ENCODE measurements around the gene MASP2. TPM values are rescaled to one million over a fixed set of nuclear protein-coding genes. Genes with fewer than 3 reads are reported as not detected.
"Not testable (repeated sequence)": the region's sequence is repeated elsewhere in the genome, so short reads cannot be mapped to it uniquely, and the experiment has no call there.

Gene MASP2
- total RNA-seq, 1 donor = not detected

GRCh38 chr1:11024154-11024873 is 22.7 kb downstream of the MASP2 start:
- no peak overlapping the region for H3K4me2 ChIP-seq (ENCODE audit: insufficient read depth, low read length)
- H3K27me3 ChIP-seq (ENCODE audit: insufficient read depth, low read length) = no peaks in the 10 kb centered on the region
- H3K4me3 ChIP-seq (ENCODE audit: insufficient read depth, low read length) = no peak overlapping the region
- H3K36me3 ChIP-seq (ENCODE audit: insufficient read depth, low read length) = peaks cover 74% of the 10 kb centered on the region
- peaks cover under 1% of the 10 kb centered on the region for H3K79me2 ChIP-seq (ENCODE audit: insufficient read depth, low read length)
- no peaks in the 10 kb centered on the region for H3K9me3 ChIP-seq (ENCODE audit: low read depth, low read length)
- no peak for DNase-seq (ENCODE audit: insufficient read length, low spot score, missing footprints)
- H2AFZ ChIP-seq (ENCODE audit: low read length) = no peak overlapping the region
- no peak overlapping the region for H3K27ac ChIP-seq (ENCODE audit: low read depth, low read length)
- H3K4me1 ChIP-seq (ENCODE audit: insufficient read depth, low read length) = no peaks in the 10 kb centered on the region
- TF ChIP-seq, protein P1, sequence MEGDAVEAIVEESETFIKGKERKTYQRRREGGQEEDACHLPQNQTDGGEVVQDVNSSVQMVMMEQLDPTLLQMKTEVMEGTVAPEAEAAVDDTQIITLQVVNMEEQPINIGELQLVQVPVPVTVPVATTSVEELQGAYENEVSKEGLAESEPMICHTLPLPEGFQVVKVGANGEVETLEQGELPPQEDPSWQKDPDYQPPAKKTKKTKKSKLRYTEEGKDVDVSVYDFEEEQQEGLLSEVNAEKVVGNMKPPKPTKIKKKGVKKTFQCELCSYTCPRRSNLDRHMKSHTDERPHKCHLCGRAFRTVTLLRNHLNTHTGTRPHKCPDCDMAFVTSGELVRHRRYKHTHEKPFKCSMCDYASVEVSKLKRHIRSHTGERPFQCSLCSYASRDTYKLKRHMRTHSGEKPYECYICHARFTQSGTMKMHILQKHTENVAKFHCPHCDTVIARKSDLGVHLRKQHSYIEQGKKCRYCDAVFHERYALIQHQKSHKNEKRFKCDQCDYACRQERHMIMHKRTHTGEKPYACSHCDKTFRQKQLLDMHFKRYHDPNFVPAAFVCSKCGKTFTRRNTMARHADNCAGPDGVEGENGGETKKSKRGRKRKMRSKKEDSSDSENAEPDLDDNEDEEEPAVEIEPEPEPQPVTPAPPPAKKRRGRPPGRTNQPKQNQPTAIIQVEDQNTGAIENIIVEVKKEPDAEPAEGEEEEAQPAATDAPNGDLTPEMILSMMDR (IDR thresholded peaks at IDR 0.05; ENCODE audit: extremely low read depth, low read depth, low read length) = no peak
- peaks cover 22% of the 10 kb centered on the region for H4K20me1 ChIP-seq (ENCODE audit: insufficient read depth, low read length)

DNA sequence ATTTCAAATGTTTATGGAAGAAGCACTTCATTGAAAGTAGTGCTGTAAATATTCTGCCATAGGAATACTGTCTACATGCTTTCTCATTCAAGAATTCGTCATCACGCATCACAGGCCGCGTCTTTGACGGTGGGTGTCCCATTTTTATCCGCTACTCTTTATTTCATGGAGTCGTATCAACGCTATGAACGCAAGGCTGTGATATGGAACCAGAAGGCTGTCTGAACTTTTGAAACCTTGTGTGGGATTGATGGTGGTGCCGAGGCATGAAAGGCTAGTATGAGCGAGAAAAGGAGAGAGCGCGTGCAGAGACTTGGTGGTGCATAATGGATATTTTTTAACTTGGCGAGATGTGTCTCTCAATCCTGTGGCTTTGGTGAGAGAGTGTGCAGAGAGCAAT is 23.8 kb downstream of the MASP2 start:
- Histone ChIP-seq H3K4me2 (ENCODE audit: insufficient read depth, low read length) (no peak overlapping the region), H3K27me3 (ENCODE audit: insufficient read depth, low read length) (no peaks in the 10 kb centered on the region), H2AFZ (ENCODE audit: low read length) (no peak overlapping the region), H3K4me1 (ENCODE audit: insufficient read depth, low read length) (no peaks in the 10 kb centered on the region), H3K36me3 (ENCODE audit: insufficient read depth, low read length) (peaks cover 85% of the 10 kb centered on the region), H3K27ac (ENCODE audit: low read depth, low read length) (no peak overlapping the region), H3K4me3 (ENCODE audit: insufficient read depth, low read length) (no peak overlapping the region), H3K79me2 (ENCODE audit: insufficient read depth, low read length) (peaks cover 11% of the 10 kb centered on the region), H4K20me1 (ENCODE audit: insufficient read depth, low read length) (peaks cover 33% of the 10 kb centered on the region), H3K9me3 (ENCODE audit: low read depth, low read length) (no peaks in the 10 kb centered on the region)
- no peak for DNase-seq (ENCODE audit: insufficient read length, low spot score, missing footprints)
- TF ChIP-seq, protein P1 (IDR thresholded peaks at IDR 0.05; ENCODE audit: extremely low read depth, low read depth, low read length) = no peak

GRCh38 chr1:11019971-11020370 is 27.1 kb downstream of the MASP2 start:
- H3K4me3 ChIP-seq (ENCODE audit: insufficient read depth, low read length) = no peak overlapping the region
- no peaks in the 10 kb centered on the region for H3K27me3 ChIP-seq (ENCODE audit: insufficient read depth, low read length)
- peaks cover 34% of the 10 kb centered on the region for H4K20me1 ChIP-seq (ENCODE audit: insufficient read depth, low read length)
- no peak overlapping the region for H2AFZ ChIP-seq (ENCODE audit: low read length)
- H3K4me2 ChIP-seq (ENCODE audit: insufficient read depth, low read length) = no peak overlapping the region
- H3K4me1 ChIP-seq (ENCODE audit: insufficient read depth, low read length) = no peaks in the 10 kb centered on the region
- H3K9me3 ChIP-seq (ENCODE audit: low read depth, low read length) = no peaks in the 10 kb centered on the region
- peaks cover 83% of the 10 kb centered on the region for H3K36me3 ChIP-seq (ENCODE audit: insufficient read depth, low read length)
- TF ChIP-seq, protein P1 (IDR thresholded peaks at IDR 0.05; ENCODE audit: extremely low read depth, low read depth, low read length) = no peak
- no peak for DNase-seq (ENCODE audit: insufficient read length, low spot score, missing footprints)
- H3K27ac ChIP-seq (ENCODE audit: low read depth, low read length) = no peak overlapping the region
- peaks cover 32% of the 10 kb centered on the region for H3K79me2 ChIP-seq (ENCODE audit: insufficient read depth, low read length)

- H3K27ac ChIP-seq (ENCODE audit: low read depth, low read length); DNase-seq (ENCODE audit: insufficient read length, low spot score, missing footprints); H3K9me3 ChIP-seq (ENCODE audit: low read depth, low read length); H3K4me3 ChIP-seq (ENCODE audit: insufficient read depth, low read length); H3K4me1 ChIP-seq (ENCODE audit: insufficient read depth, low read length); H3K27me3 ChIP-seq (ENCODE audit: insufficient read depth, low read length); H2AFZ ChIP-seq (ENCODE audit: low read length); H3K4me2 ChIP-seq (ENCODE audit: insufficient read depth, low read length): not testable (repeated sequence)
- Histone ChIP-seq H3K36me3 (ENCODE audit: insufficient read depth, low read length) (peaks cover 86% of the 10 kb centered on the region), H4K20me1 (ENCODE audit: insufficient read depth, low read length) (peaks cover 40% of the 10 kb centered on the region), H3K79me2 (ENCODE audit: insufficient read depth, low read length) (peaks cover 38% of the 10 kb centered on the region)
Observed at GRCh38 chr1:11019358-11019757, 27.7 kb downstream of the MASP2 start.

All from osteoblast (primary cell).